Muscle layer of colon (tissue), 2 donors: ENCODE measurements around the gene IFITM1.
"Not testable (repeated sequence)": the region's sequence is repeated elsewhere in the genome, so short reads cannot be mapped to it uniquely, and the experiment has no call there.

Experiments
- H3K27ac ChIP-seq: one replicate; pipeline ENCODE4 v1.7.0; 2013; ENCODE audit warnings: low read depth, mild to moderate bottlenecking, low read length, moderate library complexity
- H3K27me3 ChIP-seq, 2 donors: one replicate each; pipeline ENCODE4 v1.7.0; 2013; ENCODE audit warnings: low read length in 2 of 2, mild to moderate bottlenecking in 2 of 2; ENCODE audit not compliant: insufficient read depth in 2 of 2, control insufficient read depth in 1 of 2
- H3K36me3 ChIP-seq: one replicate; pipeline ENCODE4 v1.7.0; 2013; ENCODE audit warnings: mild to moderate bottlenecking, low read length; ENCODE audit not compliant: insufficient read depth
- H3K4me1 ChIP-seq: one replicate; pipeline ENCODE4 v1.7.0; 2013; ENCODE audit warnings: mild to moderate bottlenecking, low read length; ENCODE audit not compliant: insufficient read depth
- H3K4me3 ChIP-seq, 2 donors: one replicate each; pipeline ENCODE4 v1.7.0; 2013; ENCODE audit warnings: low read length in 2 of 2, low read depth in 1 of 2, mild to moderate bottlenecking in 1 of 2, moderate library complexity in 1 of 2
- H3K9ac ChIP-seq: one replicate; pipeline ENCODE4 v1.7.0; 2013; ENCODE audit warnings: low read length
- H3K9me3 ChIP-seq: one replicate; pipeline ENCODE4 v1.7.0; 2013; ENCODE audit warnings: mild to moderate bottlenecking, low read length
- donor health status: abdominal sarcoma.
- donor health status: Adenocarcinoma of cecum.

IFITM1 gene

DNA sequence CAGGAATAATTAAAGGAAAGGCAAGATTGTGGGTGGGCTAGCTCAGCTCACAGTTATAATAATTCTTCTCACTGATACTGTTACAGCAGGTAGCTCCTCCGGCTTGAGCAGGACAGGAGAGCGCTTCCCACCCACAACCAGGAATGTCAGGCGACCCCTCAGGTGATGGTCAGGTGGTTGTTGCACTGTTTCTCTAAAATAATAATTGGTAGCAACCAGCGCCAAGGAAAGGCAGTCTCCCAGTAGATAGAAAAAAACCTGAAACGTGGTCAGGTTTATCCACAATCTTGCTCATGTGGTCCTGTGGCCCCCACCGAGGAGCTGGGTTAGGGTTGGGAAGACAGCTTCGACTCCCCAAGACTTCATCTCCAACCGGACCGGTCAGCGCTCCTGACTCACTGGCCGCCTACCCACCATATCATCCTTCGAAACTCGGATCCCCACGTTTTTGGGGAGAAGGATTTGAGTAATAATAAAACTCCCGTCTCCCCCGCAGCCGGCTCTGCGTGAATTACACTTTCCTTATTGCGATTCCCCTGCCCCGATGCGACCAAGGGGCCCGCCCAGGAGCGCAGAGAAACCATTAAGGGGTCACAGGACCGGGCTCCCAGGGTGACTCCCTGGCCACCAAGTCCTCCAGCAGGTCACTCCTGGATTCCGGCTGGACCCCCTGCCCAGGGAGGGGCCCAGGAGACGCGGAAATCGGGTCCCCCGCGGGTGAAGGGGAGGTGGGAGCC, 4.0 kb downstream of the IFITM1 start:
- not testable (repeated sequence) for H3K27ac ChIP-seq, H3K9me3 ChIP-seq, H3K9ac ChIP-seq, H3K36me3 ChIP-seq, H3K4me1 ChIP-seq
- Histone ChIP-seq H3K27me3 (peaks cover 13 to 24% of the 10 kb centered on the region in 2 donors), H3K4me3 (peak overlapping the region in 1 of 2 donors; percentile 20)

GRCh38 chr11:318405-319120, 4.7 kb downstream of the IFITM1 start:
- H3K9ac ChIP-seq: not testable (repeated sequence)

GRCh38 chr11:319121-319887, 5.5 kb downstream of the IFITM1 start:
- H3K9me3 ChIP-seq, H3K36me3 ChIP-seq: not testable (repeated sequence)
- H3K4me3 ChIP-seq: peak overlapping the region; percentile 76 to 84
- peak overlapping the region; percentile 96 for H3K27ac ChIP-seq
- peaks cover 13 to 24% of the 10 kb centered on the region in 2 donors for H3K27me3 ChIP-seq
- H3K4me1 ChIP-seq: peaks cover 10% of the 10 kb centered on the region
- H3K9ac ChIP-seq: peak overlapping the region; percentile 87

More at GRCh38 chr11:318405-319120, 4.7 kb downstream of the IFITM1 start:
- Histone ChIP-seq H3K27me3 (peaks cover 13 to 24% of the 10 kb centered on the region in 2 donors), H3K27ac (peak overlapping the region; percentile 96), H3K4me3 (peak overlapping the region; percentile 27 to 84)
- H3K36me3 ChIP-seq, H3K4me1 ChIP-seq, H3K9me3 ChIP-seq: not testable (repeated sequence)

DNA sequence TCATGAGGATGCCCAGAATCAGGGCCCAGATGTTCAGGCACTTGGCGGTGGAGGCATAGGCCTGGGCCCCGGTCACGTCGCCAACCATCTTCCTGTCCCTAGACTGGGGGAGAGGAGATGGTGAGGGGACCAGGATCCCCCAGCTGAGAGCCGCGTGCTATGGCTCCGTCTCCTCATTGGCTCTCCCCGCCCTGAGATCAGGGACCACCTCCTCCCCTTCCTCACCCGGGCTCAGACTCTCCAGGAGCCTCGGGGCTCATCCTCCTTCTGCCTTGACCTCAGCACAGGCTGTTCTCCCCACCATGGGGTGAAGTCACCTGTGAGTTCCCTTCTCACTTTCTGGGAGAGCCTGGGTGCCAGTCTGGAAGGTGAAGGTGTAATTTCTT, 6.0 kb downstream of the IFITM1 start:
- H3K27ac ChIP-seq: peak overlapping the region; percentile 96

GRCh38 chr11:324156-324555, 10.3 kb downstream of the IFITM1 start:
- Histone ChIP-seq H3K4me3 (no peak overlapping the region), H3K9me3 (no peaks in the 10 kb centered on the region), H3K4me1 (peaks cover 33% of the 10 kb centered on the region), H3K27ac (peak overlapping the region; percentile 73), H3K9ac (peak overlapping the region; percentile 21), H3K27me3 (no peaks in the 10 kb centered on the region), H3K36me3 (no peaks in the 10 kb centered on the region)

More for the DNA sequence above, 6.0 kb downstream of the IFITM1 start:
- peaks cover 13 to 24% of the 10 kb centered on the region in 2 donors for H3K27me3 ChIP-seq
- peaks cover 16% of the 10 kb centered on the region for H3K4me1 ChIP-seq
- H3K36me3 ChIP-seq, H3K9me3 ChIP-seq: not testable (repeated sequence)
- H3K9ac ChIP-seq: peak overlapping the region; percentile 96
- peak overlapping the region; percentile 76 to 84 for H3K4me3 ChIP-seq

GRCh38 chr11:324593-325517, 11.0 kb downstream of the IFITM1 start:
- Histone ChIP-seq H3K4me1 (peaks cover 33% of the 10 kb centered on the region), H3K27ac (peak overlapping the region; percentile 86)
- H3K36me3 ChIP-seq: not testable (repeated sequence)

DNA sequence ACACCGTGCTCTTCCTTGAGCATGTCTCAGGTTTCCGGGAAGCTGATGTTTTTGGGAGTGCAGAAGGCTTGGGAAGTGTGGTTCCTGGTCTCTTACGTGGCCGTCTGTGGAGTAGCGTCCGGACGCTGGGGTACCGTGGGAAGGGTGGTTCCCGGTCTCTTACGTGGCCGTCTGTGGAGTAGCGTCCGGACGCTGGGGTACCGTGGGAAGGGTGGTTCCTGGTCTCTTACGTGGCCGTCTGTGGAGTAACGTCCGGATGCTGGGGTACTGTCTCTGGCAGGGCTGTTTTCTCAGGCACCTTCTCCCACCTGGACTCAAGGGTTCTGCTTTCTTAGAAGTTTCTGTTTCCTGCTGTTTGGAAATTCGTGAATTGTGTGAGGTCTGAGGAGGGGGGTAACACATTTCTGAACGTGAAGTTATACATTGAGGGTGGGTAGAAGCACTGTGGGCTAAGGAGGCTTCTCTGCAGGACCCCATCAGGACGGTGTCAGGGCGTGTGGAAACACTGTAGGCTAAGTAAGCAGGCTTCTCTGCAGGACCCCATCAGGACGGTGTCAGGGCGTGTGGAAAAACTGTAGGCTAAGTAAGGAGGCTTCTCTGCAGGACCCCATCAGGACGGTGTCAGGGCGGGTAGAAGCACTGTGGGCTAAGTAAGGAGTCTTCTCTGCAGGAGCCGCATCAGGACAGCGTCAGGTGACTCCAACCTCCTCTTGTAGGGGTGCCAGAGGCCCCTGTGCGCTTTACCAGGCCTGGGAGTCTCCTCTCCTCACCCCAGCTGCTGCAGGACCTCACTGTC, 12.2 kb downstream of the IFITM1 start:
- Histone ChIP-seq H3K9me3 (no peaks in the 10 kb centered on the region), H3K27me3 (no peaks in the 10 kb centered on the region), H3K4me1 (peaks cover 33% of the 10 kb centered on the region), H3K36me3 (no peaks in the 10 kb centered on the region), H3K4me3 (peak overlapping the region in 1 of 2 donors; percentile 11), H3K9ac (peak overlapping the region; percentile 55), H3K27ac (peak overlapping the region; percentile 86)

More at GRCh38 chr11:324593-325517, 11.0 kb downstream of the IFITM1 start:
- Histone ChIP-seq H3K9ac (peak overlapping the region; percentile 21), H3K4me3 (peak overlapping the region in 1 of 2 donors; percentile 8)
- not testable (repeated sequence) for H3K27me3 ChIP-seq, H3K9me3 ChIP-seq

DNA sequence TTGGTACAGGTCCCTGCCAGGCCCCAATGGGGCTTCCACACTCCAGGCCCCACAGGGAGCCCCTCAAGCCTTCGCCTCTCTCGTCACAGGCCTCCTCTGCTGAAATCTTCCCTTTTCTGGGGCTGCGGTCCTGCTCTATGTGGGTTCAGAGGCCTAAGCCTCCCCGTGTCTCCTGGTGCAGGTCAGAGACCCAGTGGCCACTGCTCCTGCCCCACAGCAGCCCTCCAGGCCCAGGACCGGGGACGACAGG, 12.7 kb downstream of the IFITM1 start:
- no peaks in the 10 kb centered on the region for H3K36me3 ChIP-seq
- H3K4me1 ChIP-seq: peaks cover 33% of the 10 kb centered on the region
- peak overlapping the region; percentile 86 for H3K27ac ChIP-seq
- H3K27me3 ChIP-seq: no peaks in the 10 kb centered on the region
- H3K9ac ChIP-seq: peak overlapping the region; percentile 55
- H3K9me3 ChIP-seq: no peaks in the 10 kb centered on the region
- no peak overlapping the region for H3K4me3 ChIP-seq

DNA sequence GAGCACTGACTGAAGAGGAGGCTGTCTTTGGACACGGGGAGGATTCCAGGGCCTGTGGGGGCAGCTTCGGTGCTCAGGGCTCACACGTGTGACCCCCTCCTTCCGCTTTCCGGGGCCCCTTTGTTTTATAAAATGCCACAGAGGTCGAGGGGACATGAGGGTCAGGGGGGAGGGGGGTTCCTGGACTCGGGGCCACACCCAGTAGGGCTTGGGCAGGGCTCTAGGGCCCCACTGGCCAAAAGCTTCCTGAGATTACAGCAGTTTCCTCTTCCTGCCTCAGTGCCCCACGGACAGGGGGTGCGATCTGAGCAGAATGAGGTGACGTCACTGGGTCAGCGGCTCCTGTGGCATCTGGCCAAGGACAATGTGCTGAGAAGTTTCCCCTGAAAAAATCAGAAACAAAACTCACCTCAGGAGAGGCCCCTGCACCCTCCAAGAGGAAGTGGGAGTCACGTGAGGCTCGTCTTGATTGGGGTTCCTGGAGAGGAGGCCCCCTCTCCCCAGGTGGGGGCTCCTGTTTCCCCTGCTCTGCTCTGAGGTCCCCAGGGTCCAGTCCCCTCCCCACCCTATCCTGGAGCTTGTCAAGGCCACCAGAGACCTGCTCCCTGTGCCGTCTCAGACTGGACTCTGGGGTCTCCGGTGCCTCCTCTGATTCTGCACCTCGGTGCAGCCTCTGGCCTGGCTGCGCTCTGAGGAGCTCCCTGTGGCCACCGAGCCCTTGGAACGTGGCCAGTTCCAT, 13.2 kb downstream of the IFITM1 start:
- Histone ChIP-seq H3K27me3 (no peaks in the 10 kb centered on the region), H3K9me3 (no peaks in the 10 kb centered on the region), H3K36me3 (no peaks in the 10 kb centered on the region), H3K4me1 (peaks cover 33% of the 10 kb centered on the region), H3K4me3 (no peak overlapping the region), H3K9ac (peak overlapping the region; percentile 55), H3K27ac (peak overlapping the region; percentile 86)

- no peaks in the 10 kb centered on the region for H3K27me3 ChIP-seq
- no peak overlapping the region for H3K9ac ChIP-seq
- H3K4me1 ChIP-seq: peaks cover 33% of the 10 kb centered on the region
- H3K9me3 ChIP-seq: no peaks in the 10 kb centered on the region
- H3K36me3 ChIP-seq: no peaks in the 10 kb centered on the region
- peak overlapping the region; percentile 86 for H3K27ac ChIP-seq
- no peak overlapping the region for H3K4me3 ChIP-seq
These were observed 13.7 kb downstream of the IFITM1 start for GRCh38 chr11:327581-327923.
